ENCODE data around the gene FBXL13.

DNA sequence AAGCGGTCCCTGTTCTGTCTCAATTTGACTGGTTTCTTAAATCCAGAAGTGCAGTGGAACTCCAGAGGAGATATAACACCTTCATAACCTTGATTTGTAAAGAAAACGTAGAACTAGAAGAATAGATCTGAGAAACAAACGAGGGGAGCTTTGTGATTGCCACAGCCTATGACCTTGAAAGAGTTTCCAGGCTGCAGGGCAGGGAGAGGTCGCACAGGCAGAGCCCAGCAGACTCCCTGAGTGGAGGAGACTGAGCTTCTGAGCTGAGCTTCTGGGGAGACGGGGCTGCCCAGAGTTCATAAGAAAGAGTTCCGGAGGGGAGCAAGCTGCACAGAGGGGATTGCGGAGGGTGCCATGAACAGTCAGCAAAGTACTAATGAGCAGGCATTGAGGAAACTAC, 268.0 kb downstream of the FBXL13 start:
- TF ChIP-seq, protein P1, sequence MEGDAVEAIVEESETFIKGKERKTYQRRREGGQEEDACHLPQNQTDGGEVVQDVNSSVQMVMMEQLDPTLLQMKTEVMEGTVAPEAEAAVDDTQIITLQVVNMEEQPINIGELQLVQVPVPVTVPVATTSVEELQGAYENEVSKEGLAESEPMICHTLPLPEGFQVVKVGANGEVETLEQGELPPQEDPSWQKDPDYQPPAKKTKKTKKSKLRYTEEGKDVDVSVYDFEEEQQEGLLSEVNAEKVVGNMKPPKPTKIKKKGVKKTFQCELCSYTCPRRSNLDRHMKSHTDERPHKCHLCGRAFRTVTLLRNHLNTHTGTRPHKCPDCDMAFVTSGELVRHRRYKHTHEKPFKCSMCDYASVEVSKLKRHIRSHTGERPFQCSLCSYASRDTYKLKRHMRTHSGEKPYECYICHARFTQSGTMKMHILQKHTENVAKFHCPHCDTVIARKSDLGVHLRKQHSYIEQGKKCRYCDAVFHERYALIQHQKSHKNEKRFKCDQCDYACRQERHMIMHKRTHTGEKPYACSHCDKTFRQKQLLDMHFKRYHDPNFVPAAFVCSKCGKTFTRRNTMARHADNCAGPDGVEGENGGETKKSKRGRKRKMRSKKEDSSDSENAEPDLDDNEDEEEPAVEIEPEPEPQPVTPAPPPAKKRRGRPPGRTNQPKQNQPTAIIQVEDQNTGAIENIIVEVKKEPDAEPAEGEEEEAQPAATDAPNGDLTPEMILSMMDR (conservative IDR thresholded peaks at IDR 0.05; ENCODE audit: low read length): no peak
- TF ChIP-seq EZH2phosphoT487 (IDR thresholded peaks at IDR 0.05; ENCODE audit: borderline replicate concordance, low read depth, low read length): no peak

Data from OCI-LY7 (cell line).